Keratinocyte (primary cell): ENCODE measurements around the gene CAPZB. TPM values are rescaled to one million over a fixed set of nuclear protein-coding genes. Genes with fewer than 3 reads are reported as not detected.

Source experiments
- DNase-seq: peaks from one replicate; pipeline ENCODE4 v3.0.0-alpha.2; 2011; ENCODE audit warnings: low read depth, missing footprints, low spot score
- FAIRE-seq: peaks from 2 replicates; lab custom pipeline; 2011; peaks lifted over from hg19 to GRCh38; lab: Jason Lieb, UNC
- H2AFZ ChIP-seq: 2 replicates; pipeline ENCODE4 v1.6.0; 2012; ENCODE audit warnings: low read length, control low read depth, inconsistent platforms; ENCODE audit not compliant: control insufficient read depth
- H3K27ac ChIP-seq: 2 replicates; pipeline ENCODE4 v1.5.1; 2011; ENCODE audit warnings: low read length; ENCODE audit not compliant: control insufficient read depth, insufficient read depth
- H3K27me3 ChIP-seq: 3 replicates; pipeline ENCODE4 v1.6.0; 2011; ENCODE audit warnings: low read length; ENCODE audit not compliant: control insufficient read depth, insufficient read depth; ENCODE audit errors: extremely low read depth
- H3K36me3 ChIP-seq, 2 experiments: 2 replicates in 1 of 2; 3 replicates in 1 of 2; pipeline ENCODE4 v1.5.1; 2011; ENCODE audit warnings: low read length in 2 of 2, mild to moderate bottlenecking in 1 of 2; ENCODE audit not compliant: control insufficient read depth in 2 of 2, insufficient read depth in 2 of 2; ENCODE audit errors: extremely low read depth in 1 of 2
- H3K4me1 ChIP-seq: 3 replicates; pipeline ENCODE4 v1.5.1; 2011; ENCODE audit warnings: low read length; ENCODE audit not compliant: control insufficient read depth, insufficient read depth; ENCODE audit errors: extremely low read depth
- H3K4me2 ChIP-seq: 3 replicates; pipeline ENCODE4 v1.6.0; 2011; ENCODE audit warnings: low read depth, low read length; ENCODE audit not compliant: control insufficient read depth, insufficient read depth; ENCODE audit errors: extremely low read depth
- H3K4me3 ChIP-seq, 3 experiments: fragments of 200-600 bp in 1 of 3; sonication (generic) in 1 of 3; 2 replicates in 2 of 3; 3 replicates in 1 of 3; pipeline ENCODE4 v1.5.1; 2011 to 2016; ENCODE audit warnings: low read length in 3 of 3, mild to moderate bottlenecking in 3 of 3, control low read depth in 2 of 3, inconsistent platforms in 1 of 3, low read depth in 1 of 3, mixed read lengths in 1 of 3, mixed run types in 1 of 3, moderate library complexity in 1 of 3; ENCODE audit not compliant: control insufficient read depth in 2 of 3, insufficient read depth in 2 of 3; ENCODE audit errors: extremely low read depth in 1 of 3
- H3K79me2 ChIP-seq: 2 replicates; pipeline ENCODE4 v1.6.0; 2012; ENCODE audit warnings: low read length; ENCODE audit not compliant: control insufficient read depth, insufficient read depth
- H3K9ac ChIP-seq: 3 replicates; pipeline ENCODE4 v1.6.0; 2011; ENCODE audit warnings: low read length; ENCODE audit not compliant: control insufficient read depth, insufficient read depth; ENCODE audit errors: extremely low read depth
- H3K9me1 ChIP-seq: 3 replicates; pipeline ENCODE4 v1.6.0; 2011; ENCODE audit warnings: low read length; ENCODE audit not compliant: control insufficient read depth, insufficient read depth; ENCODE audit errors: extremely low read depth
- H3K9me3 ChIP-seq: 2 replicates; pipeline ENCODE4 v1.5.1; 2012; ENCODE audit warnings: low read depth, low read length; ENCODE audit not compliant: control insufficient read depth
- H4K20me1 ChIP-seq: 3 replicates; pipeline ENCODE4 v1.6.0; 2011; ENCODE audit warnings: low read length; ENCODE audit not compliant: control insufficient read depth, insufficient read depth; ENCODE audit errors: extremely low read depth
- EZH2 ChIP-seq: IDR thresholded peaks from one replicate; pipeline ENCODE4 v1.6.1; 2012; ENCODE audit warnings: inconsistent platforms, mild to moderate bottlenecking, low read length, moderate library complexity
- dilution Hi-C: fragments of 300-500 bp; cut with MboI; formaldehyde crosslinking; loops from one replicate; pipeline ENCODE4 v1.7.0; 2020; ENCODE audit warnings: low sequenced_read_pairs; ENCODE audit not compliant: extremely low pct_ligation_motif_present
- polyA plus RNA-seq, 5 experiments: library from polyadenylated mRNA; depleted of rRNA in 3 of 5; stranded (reverse) in 3 of 5; stranded (forward) in 1 of 5; unstranded in 1 of 5; fragments of >200 nt; gene quantifications; 1 replicate in 1 of 5; 2 replicates in 3 of 5; 3 replicates in 1 of 5; pipeline versions ENCODE4 v1.2.1 to v1.2.3, GENCODE V29; 2011 to 2012; ENCODE audit warnings: missing spikeins in 2 of 5, low read depth in 1 of 5, low replicate concordance in 1 of 5
- TF ChIP-seq, protein P1 (sequence below), 3 experiments: IDR thresholded peaks in 1 of 3; conservative IDR thresholded peaks in 1 of 3; optimal IDR thresholded peaks in 1 of 3; 2 replicates in 2 of 3; 3 replicates in 1 of 3; pipeline versions ENCODE3 to v1.5.1; 2011; ENCODE audit warnings: low read length in 3 of 3, mild to moderate bottlenecking in 3 of 3, moderate library complexity in 2 of 3, control low read depth in 1 of 3, inconsistent platforms in 1 of 3; ENCODE audit not compliant: insufficient read depth in 2 of 3; ENCODE audit errors: extremely low read depth in 1 of 3

Gene CAPZB
- polyA plus RNA-seq, 1 donor (not counting 4 experiments of a cell fraction or from before 2014, with no cell fraction given) = 193 TPM

DNA sequence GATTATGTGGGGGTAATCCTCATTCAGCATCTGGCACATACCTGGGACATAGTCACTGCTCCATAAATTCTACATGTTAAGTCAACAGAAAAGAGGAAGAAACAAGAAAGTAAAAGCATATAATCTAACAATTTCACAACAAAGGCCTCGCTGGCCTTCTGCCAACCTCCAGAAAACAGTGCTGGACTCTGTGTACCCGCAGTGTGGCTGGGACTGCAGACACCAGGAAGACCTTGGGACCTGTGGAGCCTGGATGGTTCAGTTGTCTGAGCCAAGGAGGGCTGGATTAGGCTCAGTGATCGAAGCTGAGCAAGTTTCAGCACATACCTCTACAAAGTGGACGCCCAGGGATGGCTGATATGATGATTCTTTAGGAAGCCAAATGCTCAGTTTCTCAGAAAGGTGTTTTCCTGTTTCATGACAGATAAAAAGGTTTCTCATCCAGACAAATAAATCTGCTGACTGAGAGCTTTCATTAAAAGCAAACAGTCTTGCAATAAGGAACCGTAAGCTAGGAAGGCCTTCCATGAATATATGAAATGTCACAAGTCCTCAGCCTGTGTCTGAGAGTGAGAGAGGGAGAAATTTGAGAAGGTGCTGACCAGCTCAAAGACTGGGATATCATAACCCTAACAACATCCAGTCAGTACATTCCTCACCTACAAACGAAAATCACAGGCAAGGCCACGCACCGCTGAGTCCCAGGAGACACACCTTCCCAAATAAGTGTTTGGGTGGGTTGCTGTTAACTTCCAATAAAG, 48.4 kb downstream of the CAPZB start:
- Histone ChIP-seq H3K9me3 (no peaks in the 10 kb centered on the region), H3K4me1 (peaks cover 60% of the 10 kb centered on the region), H3K4me2 (peak overlapping the region; percentile 65), H3K9ac (peak overlapping the region; percentile 35), H3K4me3 (no peak overlapping the region), H3K27ac (peak overlapping the region; percentile 51), H3K9me1 (peaks cover 18% of the 10 kb centered on the region), H2AFZ (no peak overlapping the region), H4K20me1 (peaks cover 52% of the 10 kb centered on the region), H3K36me3 (peaks cover 7 to 16% of the 10 kb centered on the region in 2 experiments), H3K27me3 (no peaks in the 10 kb centered on the region), H3K79me2 (peaks cover 82% of the 10 kb centered on the region)
- TF ChIP-seq, protein P1, sequence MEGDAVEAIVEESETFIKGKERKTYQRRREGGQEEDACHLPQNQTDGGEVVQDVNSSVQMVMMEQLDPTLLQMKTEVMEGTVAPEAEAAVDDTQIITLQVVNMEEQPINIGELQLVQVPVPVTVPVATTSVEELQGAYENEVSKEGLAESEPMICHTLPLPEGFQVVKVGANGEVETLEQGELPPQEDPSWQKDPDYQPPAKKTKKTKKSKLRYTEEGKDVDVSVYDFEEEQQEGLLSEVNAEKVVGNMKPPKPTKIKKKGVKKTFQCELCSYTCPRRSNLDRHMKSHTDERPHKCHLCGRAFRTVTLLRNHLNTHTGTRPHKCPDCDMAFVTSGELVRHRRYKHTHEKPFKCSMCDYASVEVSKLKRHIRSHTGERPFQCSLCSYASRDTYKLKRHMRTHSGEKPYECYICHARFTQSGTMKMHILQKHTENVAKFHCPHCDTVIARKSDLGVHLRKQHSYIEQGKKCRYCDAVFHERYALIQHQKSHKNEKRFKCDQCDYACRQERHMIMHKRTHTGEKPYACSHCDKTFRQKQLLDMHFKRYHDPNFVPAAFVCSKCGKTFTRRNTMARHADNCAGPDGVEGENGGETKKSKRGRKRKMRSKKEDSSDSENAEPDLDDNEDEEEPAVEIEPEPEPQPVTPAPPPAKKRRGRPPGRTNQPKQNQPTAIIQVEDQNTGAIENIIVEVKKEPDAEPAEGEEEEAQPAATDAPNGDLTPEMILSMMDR (optimal IDR thresholded peaks at IDR 0.05 in 1 of 3, IDR thresholded peaks at IDR 0.05 in 1 of 3, conservative IDR thresholded peaks at IDR 0.05 in 1 of 3; ENCODE audit: extremely low read depth in 1 of 3, insufficient read depth in 2 of 3, low read length in 3 of 3) = no peak
- TF ChIP-seq EZH2 = no peak
- dilution Hi-C loops = loop anchor here (25.0 kb wide), 1 partner anchor 200 kb away; the partner anchor contains the start of gene NBL1
- no peak for DNase-seq
- FAIRE-seq = peak; percentile 70

DNA sequence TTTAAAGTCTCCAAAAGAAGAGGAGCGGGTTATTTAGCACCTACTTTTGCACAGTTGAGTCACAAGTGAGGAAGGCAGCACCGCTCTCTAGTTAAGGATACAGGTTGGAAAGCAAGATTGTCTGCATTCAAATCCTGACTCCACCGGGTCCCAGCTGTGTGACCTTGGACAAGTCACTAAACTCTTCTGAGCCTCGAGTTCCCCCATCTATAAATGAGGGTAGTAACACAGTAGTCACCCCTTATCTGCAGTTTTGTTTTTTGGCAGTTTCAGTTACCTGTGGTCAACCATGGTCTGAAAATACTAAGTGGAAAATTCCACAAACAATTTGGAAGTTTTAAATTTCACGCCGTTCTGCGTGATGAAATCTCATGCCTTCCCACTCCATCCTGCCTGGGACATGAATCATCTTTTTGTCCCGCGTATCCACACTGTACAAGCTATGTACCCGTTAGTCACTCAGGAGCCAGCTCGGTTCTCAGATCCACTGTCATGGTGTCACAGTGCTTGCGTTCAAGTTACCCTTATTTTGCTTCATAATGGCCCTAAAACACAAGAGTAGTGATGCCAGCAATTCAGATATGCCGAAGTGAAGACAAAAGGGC, 49.4 kb downstream of the CAPZB start:
- H3K4me1 ChIP-seq = peaks cover 53% of the 10 kb centered on the region
- H2AFZ ChIP-seq = no peak overlapping the region
- H3K27ac ChIP-seq = no peak overlapping the region
- peaks cover 7 to 16% of the 10 kb centered on the region in 2 experiments for H3K36me3 ChIP-seq
- dilution Hi-C loops = loop anchor here (25.0 kb wide), 1 partner anchor 201 kb away; the partner anchor contains the start of gene NBL1
- no peaks in the 10 kb centered on the region for H3K27me3 ChIP-seq
- H3K9me3 ChIP-seq = no peaks in the 10 kb centered on the region
- no peak overlapping the region for H3K4me3 ChIP-seq
- H4K20me1 ChIP-seq = peaks cover 47% of the 10 kb centered on the region
- H3K79me2 ChIP-seq = peaks cover 82% of the 10 kb centered on the region
- H3K4me2 ChIP-seq = no peak overlapping the region
- DNase-seq (no peak), FAIRE-seq (no peak)
- H3K9ac ChIP-seq = no peak overlapping the region
- TF ChIP-seq, protein P1 (optimal IDR thresholded peaks at IDR 0.05 in 1 of 3, IDR thresholded peaks at IDR 0.05 in 1 of 3, conservative IDR thresholded peaks at IDR 0.05 in 1 of 3; ENCODE audit: extremely low read depth in 1 of 3, insufficient read depth in 2 of 3, low read length in 3 of 3) = no peak
- TF ChIP-seq EZH2 = no peak
- peaks cover 19% of the 10 kb centered on the region for H3K9me1 ChIP-seq
